ENCODE measurements around the gene DHX58.

DHX58 gene

DNA sequence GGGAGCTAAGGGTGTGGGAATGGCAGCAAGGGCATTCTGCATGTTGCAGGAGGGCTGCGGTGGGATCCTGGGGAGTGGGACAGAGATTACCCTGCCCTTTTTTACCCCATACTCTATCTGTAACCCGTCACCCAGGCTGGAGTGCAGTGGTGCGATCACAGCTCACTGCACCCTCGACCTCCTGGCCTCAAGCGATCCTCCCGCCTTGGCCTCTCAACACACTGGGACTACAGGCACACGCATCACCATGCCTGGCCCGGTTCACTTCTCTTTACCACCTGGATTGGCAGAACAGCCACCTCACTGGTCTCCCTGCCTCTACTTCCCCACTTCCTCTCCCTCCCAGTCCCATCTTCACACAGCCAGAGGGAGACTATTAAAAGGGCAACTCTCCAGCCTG lies 23.8 kb downstream of the DHX58 start:
- no peaks in the 10 kb centered on the region for H4K20me1 ChIP-seq (ENCODE audit: insufficient read depth, low read length)
- no peak overlapping the region for H2AFZ ChIP-seq (ENCODE audit: low read length)
- H3K79me2 ChIP-seq (ENCODE audit: low read length) = no peaks in the 10 kb centered on the region

GRCh38 chr17:42087736-42088705 lies 24.5 kb downstream of the DHX58 start:
- Histone ChIP-seq H3K27ac (ENCODE audit: low read length) (no peak overlapping the region), H3K4me2 (ENCODE audit: low read depth, low read length) (no peak overlapping the region), H3K9me2 (replicated peaks; ENCODE audit: insufficient read depth, low read length) (no peaks in the 10 kb centered on the region), H3K36me3 (replicated peaks; ENCODE audit: insufficient read depth, low read length) (no peaks in the 10 kb centered on the region), H3F3A (ENCODE audit: insufficient read depth, low read length) (no peaks in the 10 kb centered on the region), H3K79me2 (ENCODE audit: low read length) (no peaks in the 10 kb centered on the region), H3K4me1 (ENCODE audit: low read length) (no peaks in the 10 kb centered on the region), H3K27me3 (replicated peaks; ENCODE audit: insufficient read depth, low read length) (peaks cover 12% of the 10 kb centered on the region; the same call in 1 of the 2 replicates), H3K4me3 (ENCODE audit: low read length) (no peak overlapping the region), H2AFZ (ENCODE audit: low read length) (no peak overlapping the region), H3K9ac (ENCODE audit: low read length) (no peak overlapping the region), H4K20me1 (ENCODE audit: insufficient read depth, low read length) (no peaks in the 10 kb centered on the region), H3K9me3 (replicated peaks; ENCODE audit: insufficient read depth, low read length) (no peaks in the 10 kb centered on the region)
- TF ChIP-seq EZH2 (optimal IDR thresholded peaks at IDR 0.05; ENCODE audit: low read depth, low read length) = no peak
- TF ChIP-seq CTCF (IDR thresholded peaks at IDR 0.05; ENCODE audit: low read length) = no peak
- no peak for TF ChIP-seq EZH2phosphoT487 (IDR thresholded peaks at IDR 0.05; ENCODE audit: low read length)
- DNase-seq = no peak

More for the DNA sequence above, 23.8 kb downstream of the DHX58 start:
- H3K4me1 ChIP-seq (ENCODE audit: low read length) = no peaks in the 10 kb centered on the region
- DNase-seq = no peak
- H3K27me3 ChIP-seq (replicated peaks; ENCODE audit: insufficient read depth, low read length) = peaks cover 12% of the 10 kb centered on the region; the same call in 1 of the 2 replicates
- no peaks in the 10 kb centered on the region for H3K9me3 ChIP-seq (replicated peaks; ENCODE audit: insufficient read depth, low read length)
- no peak overlapping the region for H3K4me3 ChIP-seq (ENCODE audit: low read length)
- H3K36me3 ChIP-seq (replicated peaks; ENCODE audit: insufficient read depth, low read length) = no peaks in the 10 kb centered on the region
- no peak overlapping the region for H3K27ac ChIP-seq (ENCODE audit: low read length)
- H3K9me2 ChIP-seq (replicated peaks; ENCODE audit: insufficient read depth, low read length) = no peaks in the 10 kb centered on the region
- no peak overlapping the region for H3K4me2 ChIP-seq (ENCODE audit: low read depth, low read length)
- no peaks in the 10 kb centered on the region for H3F3A ChIP-seq (ENCODE audit: insufficient read depth, low read length)
- TF ChIP-seq CTCF (IDR thresholded peaks at IDR 0.05; ENCODE audit: low read length) (no peak), EZH2phosphoT487 (IDR thresholded peaks at IDR 0.05; ENCODE audit: low read length) (no peak), EZH2 (optimal IDR thresholded peaks at IDR 0.05; ENCODE audit: low read depth, low read length) (no peak)
- no peak overlapping the region for H3K9ac ChIP-seq (ENCODE audit: low read length)

- no peaks in the 10 kb centered on the region for H3K4me1 ChIP-seq (ENCODE audit: low read length)
- H3K9me2 ChIP-seq (replicated peaks; ENCODE audit: insufficient read depth, low read length) = no peaks in the 10 kb centered on the region
- H3K9me3 ChIP-seq (replicated peaks; ENCODE audit: insufficient read depth, low read length) = no peaks in the 10 kb centered on the region
- H2AFZ ChIP-seq (ENCODE audit: low read length) = no peak overlapping the region
- H3K4me3 ChIP-seq (ENCODE audit: low read length) = no peak overlapping the region
- H3K9ac ChIP-seq (ENCODE audit: low read length) = no peak overlapping the region
- no peaks in the 10 kb centered on the region for H4K20me1 ChIP-seq (ENCODE audit: insufficient read depth, low read length)
- peaks cover 12% of the 10 kb centered on the region; the same call in 1 of the 2 replicates for H3K27me3 ChIP-seq (replicated peaks; ENCODE audit: insufficient read depth, low read length)
- DNase-seq = no peak
- H3K79me2 ChIP-seq (ENCODE audit: low read length) = no peaks in the 10 kb centered on the region
- H3F3A ChIP-seq (ENCODE audit: insufficient read depth, low read length) = no peaks in the 10 kb centered on the region
- H3K27ac ChIP-seq (ENCODE audit: low read length) = no peak overlapping the region
- TF ChIP-seq EZH2phosphoT487 (IDR thresholded peaks at IDR 0.05; ENCODE audit: low read length) = no peak
- no peak overlapping the region for H3K4me2 ChIP-seq (ENCODE audit: low read depth, low read length)
- no peaks in the 10 kb centered on the region for H3K36me3 ChIP-seq (replicated peaks; ENCODE audit: insufficient read depth, low read length)
These were observed 25.3 kb downstream of the DHX58 start for GRCh38 chr17:42087042-42087701.
